DMS53 (cell line): ENCODE measurements around the gene ACSF2.

ENCODE experiments used
- DNase-seq: peaks from one replicate; lab custom pipeline; 2025; lab: John Stamatoyannopoulos, UW

Gene ACSF2

GRCh38 chr17:50501054-50501453, 75.0 kb downstream of the ACSF2 start:
- DNase-seq, result peak; percentile 71

- no peak for DNase-seq
These were observed 76.4 kb downstream of the ACSF2 start for GRCh38 chr17:50502301-50502990.

- DNase-seq, result no peak
These were observed 79.6 kb downstream of the ACSF2 start for GRCh38 chr17:50505591-50506130.

GRCh38 chr17:50506298-50506697, 80.3 kb downstream of the ACSF2 start:
- no peak for DNase-seq

GRCh38 chr17:50507871-50508572, 82.0 kb downstream of the ACSF2 start, which contains the start of gene MYCBPAP:
MYCBPAP (plus strand) TSS chr17:50508439; CDS start chr17:50508675, 236 bp downstream.
- DNase-seq, result peak; percentile 95

GRCh38 chr17:50508573-50509460, 82.8 kb downstream of the ACSF2 start:
- DNase-seq, result peak; percentile 40

- peak; percentile 47 for DNase-seq
These were observed 85.0 kb downstream of the ACSF2 start for GRCh38 chr17:50511058-50511457.

GRCh38 chr17:50513495-50513894, 87.5 kb downstream of the ACSF2 start:
- no peak for DNase-seq

GRCh38 chr17:50514388-50514787, 88.4 kb downstream of the ACSF2 start:
- no peak for DNase-seq

GRCh38 chr17:50514936-50515702, 89.1 kb downstream of the ACSF2 start:
- no peak for DNase-seq

GRCh38 chr17:50517011-50517410, 91.0 kb downstream of the ACSF2 start:
- DNase-seq, result no peak

GRCh38 chr17:50517504-50518383, 91.7 kb downstream of the ACSF2 start:
- no peak for DNase-seq

- DNase-seq, result no peak
These were observed 92.5 kb downstream of the ACSF2 start for GRCh38 chr17:50518384-50519023.

GRCh38 chr17:50519141-50519834, 93.3 kb downstream of the ACSF2 start:
- no peak for DNase-seq

GRCh38 chr17:50520483-50520882, 94.5 kb downstream of the ACSF2 start:
- DNase-seq, result no peak

- no peak for DNase-seq
These were observed 95.5 kb downstream of the ACSF2 start for GRCh38 chr17:50521514-50521913.

GRCh38 chr17:50522766-50523165, 96.7 kb downstream of the ACSF2 start:
- DNase-seq, result peak; percentile 51

- peak; percentile 63 for DNase-seq
These were observed 97.2 kb downstream of the ACSF2 start for GRCh38 chr17:50523208-50523607.
